GM18498 (cell line): ENCODE measurements around the gene FARP1.

Source experiments
- ATAC-seq: cut with Tn5 transposase; IDR thresholded peaks from one replicate; pipeline ENCODE4 v1.9.1; 2021; ENCODE audit warnings: mild to moderate bottlenecking, moderate library complexity; ENCODE audit not compliant: unreplicated experiment

Gene FARP1

DNA sequence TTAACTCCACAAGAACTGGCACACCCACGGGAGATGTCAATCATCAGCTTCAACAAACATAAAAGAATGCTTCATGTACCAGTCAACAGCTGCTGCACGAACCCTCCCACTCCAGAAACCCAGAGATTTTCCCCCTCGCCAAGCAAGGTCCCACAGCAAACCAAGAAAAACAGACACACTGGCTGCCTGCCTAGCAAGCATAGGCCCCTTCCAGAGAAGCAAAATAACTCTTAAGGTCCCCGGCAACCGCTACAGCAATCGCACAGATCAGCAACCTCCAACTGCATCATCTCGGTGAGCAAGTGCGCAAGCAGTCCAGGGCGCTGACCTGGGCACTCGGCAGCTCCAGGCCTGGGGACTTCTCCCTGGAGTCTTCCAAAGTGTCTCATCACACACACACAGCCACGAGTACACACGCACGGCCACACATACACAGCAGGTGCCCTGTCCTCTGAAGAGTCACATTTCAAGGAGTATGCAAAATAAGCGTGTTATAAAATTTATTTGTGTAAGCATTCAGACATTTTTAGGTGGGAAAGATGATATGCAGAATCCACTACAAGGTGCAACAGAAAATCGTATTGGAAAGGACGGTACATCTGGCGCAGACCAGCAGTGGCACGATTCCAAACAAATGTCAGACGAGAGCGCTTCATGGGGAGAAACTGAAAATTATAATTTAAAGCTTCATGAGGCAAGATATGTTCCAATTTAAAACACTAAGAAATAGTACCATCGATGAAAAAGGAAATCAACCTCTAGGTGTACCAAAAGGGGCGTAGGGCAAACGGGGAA lies 309.0 kb downstream of the FARP1 start:
- no peak for ATAC-seq

DNA sequence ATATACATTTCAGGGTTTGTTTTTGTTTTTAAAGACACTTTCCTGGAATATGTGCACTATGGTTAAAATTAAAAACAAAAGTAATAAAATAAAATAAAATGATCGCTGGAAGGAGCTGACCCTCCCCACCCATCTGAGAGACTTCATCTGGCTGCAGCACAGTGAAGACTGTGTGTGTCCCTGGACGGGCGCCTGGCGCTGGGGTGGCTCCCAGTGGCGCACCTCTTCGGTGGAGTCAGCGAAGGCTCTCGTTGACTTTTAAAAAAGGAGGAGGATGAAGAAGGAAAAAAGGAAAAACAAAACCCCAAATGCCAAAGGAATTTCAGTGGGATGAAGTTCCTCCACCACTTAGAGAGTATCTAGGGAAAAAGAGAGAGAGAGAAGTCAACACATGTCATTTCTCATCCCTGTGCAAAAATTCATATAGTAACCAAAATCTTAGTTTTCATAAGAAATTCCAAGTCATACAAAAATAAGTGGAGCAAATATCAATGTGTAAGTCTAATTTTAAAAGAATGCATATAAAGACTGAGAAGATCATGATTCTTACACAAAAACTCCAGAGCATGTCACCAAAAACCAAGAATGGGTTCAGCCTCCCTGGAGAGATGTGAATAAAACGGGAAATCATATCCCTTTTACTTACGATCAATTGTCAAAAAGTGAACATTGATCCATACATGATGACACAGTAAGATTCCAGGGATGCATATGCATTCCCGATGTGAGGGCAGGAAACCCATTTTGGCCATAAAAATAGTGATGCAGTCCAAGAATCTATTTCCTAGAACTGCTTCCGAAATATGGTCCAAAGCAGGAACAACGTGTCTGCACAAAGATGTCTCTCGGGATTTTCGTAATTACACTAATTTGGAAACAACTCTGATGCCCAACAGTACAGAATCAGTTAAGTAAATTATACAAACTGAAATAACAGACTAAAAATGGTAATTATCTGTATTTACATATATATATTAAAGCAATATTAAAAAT lies 310.3 kb downstream of the FARP1 start:
- no peak for ATAC-seq

DNA sequence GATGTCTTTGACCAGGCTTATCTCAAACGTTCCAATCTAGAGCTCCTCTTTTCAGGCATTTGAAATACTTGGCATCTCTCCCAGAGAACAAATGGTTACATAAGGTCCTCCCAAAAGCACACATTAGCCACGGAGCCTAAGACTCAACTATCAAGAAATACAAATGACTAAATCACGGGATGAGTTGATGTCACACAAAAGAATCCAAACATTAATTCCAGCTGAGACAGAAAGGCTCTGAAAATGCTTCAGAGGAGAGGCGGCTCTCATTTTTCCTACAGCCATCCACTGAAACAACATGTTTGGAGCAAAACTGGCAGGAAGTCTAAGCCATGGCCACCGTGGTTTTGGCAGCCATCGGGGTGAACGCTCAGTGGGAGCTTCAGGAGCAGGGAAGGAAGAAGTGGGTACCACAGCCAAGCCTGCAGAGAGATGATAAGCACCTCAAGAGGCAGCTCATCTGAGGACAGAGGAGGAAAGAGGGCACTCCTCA lies 311.5 kb downstream of the FARP1 start:
- no peak for ATAC-seq

DNA sequence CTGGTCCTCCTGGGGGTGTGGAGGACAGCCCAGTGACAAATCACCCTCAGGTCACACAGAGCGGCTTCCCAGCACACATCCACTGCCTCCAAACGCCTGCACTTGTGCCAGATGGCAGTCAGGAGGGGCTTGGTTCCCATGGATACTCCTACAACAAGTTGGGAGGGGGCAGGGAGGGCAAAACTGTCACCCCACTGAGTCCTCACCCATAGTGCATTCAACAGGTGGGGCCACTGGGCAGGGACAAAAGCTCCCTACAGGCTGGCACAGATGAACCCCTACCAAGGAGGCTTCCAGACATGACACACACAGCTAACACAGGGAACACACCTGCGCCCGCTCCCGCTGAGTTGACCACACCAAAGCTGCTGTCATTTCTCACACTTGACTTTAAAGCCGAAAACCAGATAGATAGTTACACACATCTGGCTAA lies 313.5 kb downstream of the FARP1 start:
- ATAC-seq: no peak

DNA sequence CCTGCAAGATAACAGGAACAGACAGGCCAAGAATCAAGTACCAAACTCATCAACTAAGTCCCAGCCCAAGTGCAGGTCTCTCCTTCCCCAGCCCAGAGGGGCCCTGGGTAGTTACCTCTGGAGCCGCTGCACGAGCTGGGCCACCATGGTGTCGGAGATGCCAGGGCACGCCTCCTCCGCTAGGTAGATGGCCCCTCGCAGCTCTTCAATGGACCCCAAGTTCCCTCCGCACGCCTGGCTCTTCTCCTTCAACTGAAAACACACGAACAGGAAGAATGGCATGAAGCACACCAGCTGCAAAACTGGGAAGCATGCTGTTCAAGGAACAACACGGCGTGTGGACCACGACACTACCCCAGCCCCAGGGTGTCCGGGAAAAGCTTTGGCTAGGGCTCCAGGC lies 314.2 kb downstream of the FARP1 start:
- ATAC-seq: no peak

DNA sequence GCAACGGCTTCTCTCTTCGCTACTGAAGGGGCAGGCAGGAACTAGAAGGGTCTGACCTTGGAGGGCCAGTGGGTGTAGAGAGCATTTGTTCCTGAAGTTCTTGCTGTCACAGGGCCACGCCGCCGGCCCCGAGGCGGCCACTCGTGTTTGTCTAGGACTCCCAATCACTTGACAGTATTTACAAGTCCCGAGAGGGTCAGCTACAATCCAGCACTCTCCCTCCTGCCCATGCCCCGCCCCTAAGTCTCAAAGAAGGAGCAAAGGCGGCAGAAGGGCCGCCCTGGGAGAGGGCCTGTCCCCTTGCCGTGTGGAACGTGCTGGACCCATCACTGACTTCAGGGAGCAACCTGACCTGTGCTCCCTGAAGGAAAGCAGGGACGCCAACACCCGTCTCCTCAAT lies 315.5 kb downstream of the FARP1 start:
- ATAC-seq: no peak

DNA sequence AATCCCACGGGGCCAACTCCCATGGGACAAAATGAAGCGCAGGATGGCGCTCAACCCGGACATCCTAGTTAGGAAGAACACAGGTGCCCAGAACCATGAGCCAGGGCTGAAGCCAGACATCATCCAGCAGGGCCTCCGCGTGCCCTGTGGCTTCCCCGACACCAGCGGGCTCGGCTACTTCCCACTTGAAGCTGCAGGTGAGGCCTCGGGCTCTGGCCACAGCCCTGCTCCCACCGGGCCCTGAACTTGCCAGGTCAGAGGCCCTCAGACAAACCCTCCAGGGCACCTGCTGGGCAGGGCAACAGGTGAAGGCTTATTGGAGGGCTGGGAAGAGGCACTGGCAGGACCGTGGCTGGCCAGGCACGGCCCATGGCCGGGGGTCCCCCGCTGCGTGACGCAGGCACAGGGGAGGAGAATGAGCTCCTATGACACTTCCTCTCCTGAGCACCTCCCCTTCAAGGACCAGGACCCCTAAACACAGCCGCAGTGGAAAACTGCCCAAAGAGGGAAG lies 316.3 kb downstream of the FARP1 start:
- no peak for ATAC-seq

DNA sequence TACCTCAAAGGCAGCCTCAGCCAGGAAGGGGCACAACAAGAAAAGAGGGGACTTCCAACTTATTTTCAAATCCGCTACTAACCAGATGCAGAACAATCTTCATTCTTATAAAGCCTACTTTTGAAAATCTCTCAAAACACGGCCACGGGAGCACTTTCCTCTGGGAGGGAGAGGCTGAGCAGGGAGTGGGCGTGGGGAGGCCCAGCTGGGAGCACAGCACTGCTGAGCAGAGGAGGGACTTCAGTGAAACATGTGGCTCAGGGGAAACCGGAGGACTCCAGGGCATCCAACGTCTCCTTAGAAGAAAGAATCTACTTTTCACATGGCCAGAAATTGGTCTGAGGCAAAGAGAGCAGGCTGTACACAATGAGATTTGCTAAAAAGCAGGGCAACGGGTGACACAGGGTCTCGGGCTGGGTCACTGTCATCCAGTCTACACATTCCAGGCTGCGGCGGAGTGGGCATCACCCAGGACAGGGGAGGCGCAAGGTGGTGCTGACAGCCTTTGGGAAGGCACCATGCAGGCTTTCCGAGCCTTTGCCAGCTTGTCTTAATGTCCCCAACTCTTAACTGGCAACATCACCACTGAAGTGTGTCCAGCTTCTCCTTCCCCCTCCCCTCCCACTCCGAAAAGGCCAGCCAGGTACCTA lies 317.0 kb downstream of the FARP1 start:
- ATAC-seq: no peak

DNA sequence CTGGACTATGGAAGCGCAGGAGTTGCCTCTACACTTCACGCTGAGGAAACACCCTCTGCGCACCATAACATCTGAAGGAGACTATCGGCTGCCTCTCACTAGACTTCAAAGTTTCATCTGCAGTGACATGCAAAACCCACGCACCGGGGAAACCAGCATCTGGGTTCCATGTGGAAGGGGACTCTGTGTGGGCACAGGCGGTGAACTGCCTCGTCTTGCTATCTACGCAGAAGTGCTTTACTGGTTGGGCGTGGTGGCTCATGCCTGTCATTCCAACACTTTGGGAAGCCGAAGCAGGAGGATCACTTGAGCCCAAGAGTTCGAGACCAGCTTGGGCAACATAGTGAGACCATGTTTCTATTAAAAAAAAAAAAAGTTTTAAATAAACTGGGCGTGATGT lies 317.6 kb downstream of the FARP1 start:
- ATAC-seq: no peak

DNA sequence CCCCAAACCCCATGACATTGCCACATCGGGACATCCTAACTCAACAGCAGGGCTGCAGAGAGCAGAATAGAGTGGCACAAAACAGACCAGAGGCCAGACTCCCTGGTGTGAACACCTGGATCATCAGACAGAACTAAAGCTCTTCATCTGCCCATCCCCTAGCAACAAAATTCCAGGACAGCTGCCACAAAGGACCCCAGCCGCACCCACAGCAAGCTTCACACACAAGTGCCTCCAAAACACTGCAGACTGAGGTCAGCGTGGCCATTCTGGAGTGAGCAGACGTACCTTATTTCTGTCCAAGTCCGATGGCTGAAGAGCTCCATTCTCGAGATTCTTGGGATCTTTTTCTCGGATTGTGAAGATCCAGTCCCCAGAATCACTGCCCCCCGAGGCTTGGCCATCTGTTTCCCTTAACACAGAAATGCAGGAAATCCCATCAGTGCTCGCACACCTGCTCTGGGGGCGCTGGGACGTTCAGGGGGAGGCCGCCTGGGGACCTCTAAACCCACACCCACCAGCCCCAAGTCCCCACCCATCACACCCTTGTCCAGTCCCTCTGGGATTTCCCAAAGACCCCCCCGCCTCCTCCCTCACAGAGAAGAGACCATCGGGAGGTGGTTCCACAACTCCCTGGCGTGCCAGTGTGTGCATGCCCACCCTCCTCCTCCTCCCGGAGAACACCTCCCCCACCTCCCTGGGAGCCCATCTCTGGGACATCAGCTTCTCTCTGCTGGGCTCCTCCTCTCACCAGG lies 318.8 kb downstream of the FARP1 start:
- no peak for ATAC-seq

DNA sequence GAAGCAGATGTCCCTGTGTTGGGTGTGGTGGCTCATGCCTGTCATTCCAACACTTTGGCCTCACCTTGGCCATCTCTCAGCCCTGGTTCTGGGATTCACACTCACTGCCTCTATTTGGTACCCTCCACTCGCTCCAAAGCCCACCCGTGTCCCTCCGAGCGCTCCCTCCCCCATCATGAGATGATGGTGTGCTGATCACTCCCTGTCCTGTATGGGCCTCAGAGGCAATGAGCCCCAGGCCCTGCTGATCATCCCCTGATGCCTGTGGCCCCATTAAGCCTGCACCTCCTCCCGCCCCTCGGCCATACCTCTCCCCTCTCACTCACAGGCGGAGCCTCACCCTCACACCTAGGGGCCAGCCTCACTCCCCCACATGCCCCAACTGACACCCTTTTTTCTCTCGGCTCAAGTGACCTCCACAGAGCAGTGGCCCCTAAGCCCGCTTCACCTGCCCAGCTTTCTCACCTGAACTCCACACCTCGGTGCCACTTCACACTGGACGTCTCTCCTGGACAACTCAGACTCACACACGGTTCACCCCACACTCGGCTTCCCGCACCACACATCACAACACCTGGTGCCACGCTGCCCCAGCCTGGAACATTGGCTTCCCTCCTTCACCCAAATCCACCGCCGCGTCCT lies 319.5 kb downstream of the FARP1 start:
- no peak for ATAC-seq

DNA sequence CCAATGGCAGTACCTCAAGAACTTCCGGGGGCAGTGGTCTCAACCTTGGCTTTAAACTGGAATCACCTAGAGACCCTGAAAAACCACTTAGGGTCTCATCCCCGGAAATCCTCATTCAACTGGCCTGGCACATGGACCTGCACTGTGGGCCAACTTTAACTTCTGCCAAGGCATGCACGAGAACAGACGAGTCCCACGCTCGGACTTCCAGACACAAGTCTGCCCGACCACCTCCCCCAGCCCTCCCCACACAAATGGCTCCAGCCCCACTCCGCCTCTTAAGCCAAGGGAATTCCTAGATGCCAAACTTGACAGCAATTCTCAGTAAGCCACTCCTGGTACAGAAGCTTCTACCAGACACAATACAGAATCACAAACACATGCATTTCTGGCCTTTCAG lies 320.1 kb downstream of the FARP1 start:
- ATAC-seq: no peak

DNA sequence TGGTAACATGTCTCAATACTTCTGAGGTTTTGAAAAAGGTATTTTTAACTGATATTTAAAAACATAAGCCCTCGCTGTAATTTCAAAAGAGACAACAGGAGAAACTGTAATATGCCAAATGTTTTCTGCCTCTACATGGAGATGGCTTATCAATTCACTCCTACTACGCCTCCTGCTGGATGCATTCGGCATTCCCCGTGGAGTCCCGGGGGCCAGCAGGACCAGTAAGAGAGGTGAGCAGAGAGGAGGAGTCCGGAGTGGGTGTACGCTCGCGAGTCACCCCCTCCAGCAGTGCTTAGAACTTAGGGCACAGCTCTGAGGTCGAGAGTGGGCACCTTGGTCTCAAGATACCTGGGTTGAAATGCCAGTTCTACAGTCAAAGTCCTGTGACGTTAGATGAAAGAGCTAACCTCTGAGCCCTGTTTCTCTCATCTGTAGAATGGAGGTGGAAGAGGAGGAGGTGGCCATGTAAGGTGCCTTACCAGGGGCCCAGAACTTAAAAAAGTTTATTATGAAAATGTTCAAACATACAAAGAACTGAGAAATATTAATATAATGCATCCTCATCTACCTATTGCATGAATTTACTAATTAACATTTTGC lies 323.8 kb downstream of the FARP1 start:
- no peak for ATAC-seq

DNA sequence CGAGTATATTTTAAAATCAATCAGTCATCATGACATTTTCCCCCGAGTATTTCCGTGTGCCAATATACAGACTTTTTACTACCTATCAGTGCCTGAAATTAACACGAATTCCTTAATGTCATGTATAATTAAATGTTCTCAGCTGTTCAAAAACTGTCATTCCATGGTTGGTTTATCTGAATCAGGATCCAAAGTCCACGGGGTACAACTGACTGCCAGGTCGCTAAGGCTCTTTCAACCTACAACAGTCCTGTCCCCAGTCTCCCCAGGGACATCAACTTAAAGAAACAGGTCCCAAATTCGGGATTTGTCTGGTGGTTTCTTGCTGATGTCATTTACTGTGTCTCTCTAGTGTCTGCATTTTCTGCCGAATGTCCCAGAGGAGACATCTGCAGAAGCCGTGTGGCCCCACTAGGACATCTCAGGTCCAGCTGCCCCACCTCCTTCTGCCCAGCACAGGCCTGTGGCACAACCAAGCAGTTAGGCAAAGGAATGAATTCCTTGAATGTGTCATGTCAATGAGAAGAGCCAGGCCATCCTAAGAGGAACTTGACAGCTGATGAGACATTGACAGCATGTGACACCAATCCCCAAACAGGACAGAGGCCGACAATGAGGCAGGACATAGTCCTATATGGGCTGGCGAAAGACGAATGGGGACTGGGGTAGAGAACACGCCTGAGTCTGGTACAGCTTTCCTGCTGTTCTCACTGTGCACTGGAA lies 324.5 kb downstream of the FARP1 start:
- no peak for ATAC-seq

DNA sequence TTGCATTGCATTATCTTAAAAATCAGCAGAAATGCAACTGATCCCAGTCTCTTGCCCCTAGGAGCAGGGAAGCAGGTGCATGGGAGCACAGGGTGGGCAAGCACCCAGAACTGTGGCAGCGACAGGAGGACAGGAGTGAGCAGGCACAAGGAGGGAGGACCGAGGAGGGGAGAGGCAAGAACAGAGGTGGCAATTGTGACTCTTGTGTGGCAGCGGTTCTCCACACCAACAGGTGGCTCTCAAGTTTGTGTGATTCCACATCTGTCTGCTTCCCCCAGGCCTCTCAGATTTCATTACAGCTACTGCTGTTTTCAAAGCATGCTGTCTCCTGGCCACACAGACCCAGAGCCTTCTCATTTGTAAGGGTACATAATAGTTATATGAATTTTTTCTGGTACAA lies 325.5 kb downstream of the FARP1 start:
- ATAC-seq: no peak

DNA sequence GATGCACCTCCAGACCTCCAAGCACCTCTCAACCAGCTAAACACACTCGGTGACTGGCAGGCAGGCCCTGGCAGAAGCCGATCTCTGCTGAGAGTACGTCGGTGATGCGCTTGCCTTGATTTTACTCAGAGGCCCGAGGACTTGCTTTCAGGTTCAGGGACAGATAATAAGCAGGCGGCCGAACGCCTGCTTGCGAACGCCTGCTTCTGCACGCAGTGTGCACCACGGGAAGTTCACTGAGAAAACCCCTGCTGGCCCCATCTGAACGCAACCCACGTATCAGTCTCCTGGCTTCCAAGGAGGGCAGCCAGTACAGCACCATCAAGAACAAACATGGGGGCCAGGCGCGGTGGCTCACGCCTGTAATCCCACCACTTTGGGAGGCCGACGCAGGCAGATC lies 326.0 kb downstream of the FARP1 start:
- ATAC-seq: no peak

DNA sequence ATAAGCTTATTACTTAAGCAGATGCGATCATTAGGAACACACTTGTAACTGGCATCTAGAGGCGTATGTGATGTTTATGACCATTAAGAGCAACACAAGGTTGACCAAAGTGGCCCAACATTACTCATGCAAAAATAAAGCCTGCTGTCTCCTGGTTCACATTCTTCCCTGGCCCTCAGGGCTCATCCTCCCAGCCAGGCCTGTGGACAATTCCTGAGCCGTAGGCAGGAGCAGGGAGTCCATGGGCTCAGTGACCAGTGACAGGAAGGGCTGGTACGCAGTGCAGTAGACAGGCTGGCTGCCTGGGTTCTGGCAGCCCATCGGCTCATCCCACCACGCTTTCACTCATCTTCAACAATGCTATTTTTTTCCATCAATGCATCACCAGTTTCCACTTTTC lies 328.0 kb downstream of the FARP1 start:
- no peak for ATAC-seq

DNA sequence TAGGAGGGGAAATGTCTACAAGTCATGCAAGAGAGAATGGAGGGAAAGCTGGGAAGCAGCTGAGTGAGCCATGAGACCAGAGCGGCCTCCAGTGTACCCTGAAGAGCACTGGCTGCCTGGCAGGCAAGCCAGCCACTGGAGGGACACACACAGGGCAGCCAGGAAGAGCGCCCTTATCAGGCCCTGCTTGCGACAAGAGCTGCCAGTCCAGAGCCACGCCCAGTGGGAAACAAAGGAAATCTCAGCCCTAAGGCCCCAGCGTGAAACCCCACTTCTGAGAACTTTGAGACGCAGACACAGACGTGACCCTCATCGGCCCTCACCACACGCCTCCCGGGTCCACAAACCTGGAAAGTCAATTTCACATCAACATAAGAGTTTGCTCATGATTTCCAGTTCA lies 329.0 kb downstream of the FARP1 start:
- ATAC-seq: no peak
